T-helper 17 cell (primary cell): ENCODE results near the gene CENPT. TPM values are rescaled to one million over a fixed set of nuclear protein-coding genes. Genes with fewer than 3 reads are reported as not detected.
A peak's percentile ranks its signal among the peaks of the same experiment; 100 is the strongest.

Experiments used
- ATAC-seq: fragments of 150-1000 bp; cut with Tn5 transposase; 2 replicates; pipeline ENCODE4 v1.10.0; 2021; ENCODE audit warnings: mild to moderate bottlenecking, moderate library complexity
- DNase-seq, 3 donors: peaks; one replicate each; pipeline versions ENCODE4 v3.0.0 to v3.0.0-alpha.2; 2020 to 2021
- H3K9me3 ChIP-seq: one replicate; pipeline ENCODE4 v1.7.0; 2013; ENCODE audit warnings: low read length, mild to moderate bottlenecking; ENCODE audit not compliant: control insufficient read depth, poor library complexity, severe bottlenecking
- H3K27ac Mint-ChIP-seq: one replicate; pipeline ENCODE4 v1.8.0; 2022; ENCODE audit warnings: mild to moderate bottlenecking, moderate library complexity, mixed read lengths
- H3K27me3 Mint-ChIP-seq: one replicate; pipeline ENCODE4 v1.8.0; 2022; ENCODE audit warnings: mixed read lengths
- H3K36me3 Mint-ChIP-seq: one replicate; pipeline ENCODE4 v1.8.0; 2022; ENCODE audit warnings: low read depth, mixed read lengths
- H3K4me1 Mint-ChIP-seq: one replicate; pipeline ENCODE4 v1.8.0; 2022; ENCODE audit warnings: mild to moderate bottlenecking, mixed read lengths
- H3K4me3 Mint-ChIP-seq: one replicate; pipeline ENCODE4 v1.8.0; 2022; ENCODE audit warnings: mild to moderate bottlenecking, moderate library complexity, mixed read lengths
- total RNA-seq, 4 donors: library from RNA in 2 of 4; stranded (reverse) in 2 of 4; gene quantifications; one replicate each; pipeline ENCODE4 v1.2.3 and lab custom pipeline; 2022 to 2026

The CENPT gene
- total RNA-seq, 2 donors from 2014 or later = 75.3 to 77.0 TPM

DNA sequence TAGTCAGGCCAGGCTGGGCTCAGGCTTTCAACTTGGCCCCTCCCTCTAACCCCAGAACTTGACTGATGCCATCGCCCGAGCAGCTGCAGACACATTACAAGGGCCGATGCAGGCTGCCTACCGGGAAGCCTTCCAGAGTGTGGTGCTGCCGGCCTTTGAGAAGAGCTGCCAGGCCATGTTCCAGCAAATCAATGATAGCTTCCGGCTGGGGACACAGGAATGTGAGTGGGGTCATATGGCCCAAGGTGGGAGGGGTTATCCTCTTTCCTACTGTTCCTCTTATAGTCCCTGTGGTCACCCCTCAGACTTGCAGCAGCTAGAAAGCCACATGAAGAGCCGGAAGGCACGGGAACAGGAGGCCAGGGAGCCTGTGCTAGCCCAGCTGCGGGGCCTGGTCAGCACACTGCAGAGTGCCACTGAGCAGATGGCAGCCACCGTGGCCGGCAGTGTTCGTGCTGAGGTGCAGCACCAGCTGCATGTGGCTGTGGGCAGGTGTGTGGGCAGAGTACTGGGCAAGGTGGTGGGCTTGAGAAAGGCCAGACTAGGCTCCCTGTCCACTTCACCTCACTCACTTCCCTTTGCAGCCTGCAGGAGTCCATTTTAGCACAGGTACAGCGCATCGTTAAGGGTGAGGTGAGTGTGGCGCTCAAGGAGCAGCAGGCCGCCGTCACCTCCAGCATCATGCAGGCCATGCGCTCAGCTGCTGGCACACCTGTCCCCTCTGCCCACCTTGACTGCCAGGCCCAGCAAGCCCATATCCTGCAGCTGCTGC, 35.1 kb upstream of the CENPT start:
- H3K4me3 Mint-ChIP-seq = no peak overlapping the region
- H3K36me3 Mint-ChIP-seq = no peaks in the 10 kb centered on the region
- no peaks in the 10 kb centered on the region for H3K9me3 ChIP-seq

DNA sequence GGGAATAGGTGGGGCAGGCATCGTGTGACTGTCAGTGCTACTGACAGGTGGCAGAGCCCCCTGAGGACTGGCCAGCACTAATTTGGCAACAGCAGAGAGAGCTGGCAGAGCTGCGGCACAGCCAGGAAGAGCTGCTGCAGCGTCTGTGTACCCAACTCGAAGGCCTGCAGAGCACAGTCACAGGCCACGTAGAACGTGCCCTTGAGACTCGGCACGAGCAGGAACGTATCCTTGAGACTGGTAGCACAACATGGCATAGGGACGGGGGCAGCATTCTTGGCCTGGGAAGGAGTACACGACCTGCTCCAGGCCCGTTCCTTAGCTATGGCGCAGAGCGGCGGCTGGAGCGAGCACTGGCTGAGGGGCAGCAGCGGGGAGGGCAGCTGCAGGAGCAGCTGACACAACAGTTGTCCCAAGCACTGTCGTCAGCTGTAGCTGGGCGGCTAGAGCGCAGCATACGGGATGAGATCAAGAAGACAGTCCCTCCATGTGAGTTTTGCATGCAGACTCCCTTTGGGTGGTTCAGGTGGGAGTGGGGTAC, 34.2 kb upstream of the CENPT start:
- H3K36me3 Mint-ChIP-seq = no peaks in the 10 kb centered on the region
- DNase-seq (no peak), ATAC-seq (no peak)
- no peak overlapping the region for H3K4me3 Mint-ChIP-seq
- no peak overlapping the region for H3K27ac Mint-ChIP-seq
- H3K9me3 ChIP-seq = no peaks in the 10 kb centered on the region
- no peaks in the 10 kb centered on the region for H3K27me3 Mint-ChIP-seq
- H3K4me1 Mint-ChIP-seq = peaks cover 4% of the 10 kb centered on the region

More for the DNA sequence above, 35.1 kb upstream of the CENPT start:
- ATAC-seq (no peak), DNase-seq (no peak)
- H3K27ac Mint-ChIP-seq = no peak overlapping the region
- peaks cover 4% of the 10 kb centered on the region for H3K4me1 Mint-ChIP-seq
- H3K27me3 Mint-ChIP-seq = no peaks in the 10 kb centered on the region

DNA sequence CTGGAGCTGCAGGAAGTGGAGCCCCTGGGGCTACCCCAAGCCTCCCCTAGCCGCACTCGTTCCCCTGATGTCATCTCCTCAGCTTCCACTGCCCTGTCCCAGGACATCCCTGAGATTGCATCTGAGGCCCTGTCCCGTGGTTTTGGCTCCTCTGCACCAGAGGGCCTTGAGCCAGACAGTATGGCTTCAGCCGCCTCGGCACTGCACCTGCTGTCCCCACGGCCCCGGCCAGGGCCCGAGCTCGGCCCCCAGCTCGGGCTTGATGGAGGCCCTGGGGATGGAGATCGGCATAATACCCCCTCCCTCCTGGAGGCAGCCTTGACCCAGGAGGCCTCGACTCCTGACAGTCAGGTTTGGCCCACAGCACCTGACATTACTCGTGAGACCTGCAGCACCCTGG, 33.1 kb upstream of the CENPT start:
- no peak for DNase-seq
- H3K9me3 ChIP-seq = no peaks in the 10 kb centered on the region
- no peaks in the 10 kb centered on the region for H3K27me3 Mint-ChIP-seq
- no peak for ATAC-seq
- H3K4me1 Mint-ChIP-seq = peaks cover 4% of the 10 kb centered on the region
- no peak overlapping the region for H3K4me3 Mint-ChIP-seq
- no peak overlapping the region for H3K27ac Mint-ChIP-seq
- H3K36me3 Mint-ChIP-seq = no peaks in the 10 kb centered on the region

DNA sequence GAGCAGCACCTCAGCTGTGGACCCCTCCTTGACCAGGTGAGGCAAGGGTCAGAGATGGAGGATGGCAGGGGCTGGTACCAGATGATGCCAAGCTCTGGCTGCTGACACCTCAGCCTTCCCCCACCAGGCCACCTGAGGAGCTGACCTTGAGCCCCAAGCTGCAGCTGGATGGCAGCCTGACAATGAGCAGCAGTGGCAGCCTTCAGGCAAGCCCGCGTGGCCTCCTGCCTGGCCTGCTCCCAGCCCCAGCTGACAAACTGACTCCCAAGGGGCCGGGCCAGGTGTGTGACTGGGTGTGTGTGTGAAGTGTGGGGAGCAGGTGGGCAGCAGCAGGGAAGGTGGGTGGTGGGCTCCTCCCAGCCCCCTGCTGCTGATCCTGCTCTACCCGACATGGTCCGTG, 32.4 kb upstream of the CENPT start:
- H3K9me3 ChIP-seq = no peaks in the 10 kb centered on the region

DNA sequence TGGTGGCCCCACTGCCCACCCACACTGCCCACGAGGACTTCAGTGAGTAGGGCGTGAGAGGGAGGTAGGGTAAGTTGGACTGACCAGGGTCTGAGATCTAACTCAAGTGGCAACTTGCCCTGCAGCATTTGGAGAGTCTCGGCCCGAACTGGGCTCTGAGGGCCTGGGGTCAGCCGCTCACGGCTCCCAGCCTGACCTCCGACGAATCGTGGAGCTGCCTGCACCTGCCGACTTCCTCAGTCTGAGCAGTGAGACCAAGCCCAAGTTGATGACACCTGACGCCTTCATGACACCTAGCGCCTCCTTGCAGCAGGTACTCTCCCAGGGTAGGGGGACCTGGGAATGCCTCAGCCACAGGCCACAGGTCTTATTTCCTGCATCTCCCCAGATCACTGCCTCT, 32.0 kb upstream of the CENPT start:
- H3K9me3 ChIP-seq = no peaks in the 10 kb centered on the region
- Mint-ChIP-seq H3K27ac (no peak overlapping the region), H3K27me3 (no peaks in the 10 kb centered on the region), H3K4me1 (peaks cover 13% of the 10 kb centered on the region), H3K4me3 (no peak overlapping the region), H3K36me3 (no peaks in the 10 kb centered on the region)
- no peak for ATAC-seq
- no peak for DNase-seq

More for the DNA sequence above, 32.4 kb upstream of the CENPT start:
- Mint-ChIP-seq H3K27me3 (no peaks in the 10 kb centered on the region), H3K4me3 (no peak overlapping the region), H3K27ac (no peak overlapping the region), H3K36me3 (no peaks in the 10 kb centered on the region), H3K4me1 (peaks cover 11% of the 10 kb centered on the region)
- ATAC-seq = no peak
- no peak for DNase-seq

DNA sequence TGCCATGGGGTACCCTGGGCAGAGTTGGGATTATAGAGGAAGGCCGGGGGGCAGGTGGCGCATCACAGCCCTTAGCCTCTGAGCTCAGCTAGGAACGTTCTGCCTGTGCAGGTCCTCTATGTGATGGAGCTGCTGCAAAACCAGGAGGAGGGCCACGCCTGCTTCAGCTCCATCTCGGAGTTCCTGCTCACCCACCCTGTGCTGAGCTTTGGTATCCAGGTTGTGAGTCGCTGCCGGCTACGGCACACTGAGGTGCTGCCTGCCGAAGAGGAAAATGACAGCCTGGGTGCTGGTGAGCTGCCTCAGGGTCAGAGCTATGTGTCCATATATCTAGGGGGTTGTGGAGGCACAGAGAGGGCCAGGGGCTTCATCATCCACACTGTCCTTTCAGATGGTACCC, 31.4 kb upstream of the CENPT start:
- H3K9me3 ChIP-seq = no peaks in the 10 kb centered on the region

DNA sequence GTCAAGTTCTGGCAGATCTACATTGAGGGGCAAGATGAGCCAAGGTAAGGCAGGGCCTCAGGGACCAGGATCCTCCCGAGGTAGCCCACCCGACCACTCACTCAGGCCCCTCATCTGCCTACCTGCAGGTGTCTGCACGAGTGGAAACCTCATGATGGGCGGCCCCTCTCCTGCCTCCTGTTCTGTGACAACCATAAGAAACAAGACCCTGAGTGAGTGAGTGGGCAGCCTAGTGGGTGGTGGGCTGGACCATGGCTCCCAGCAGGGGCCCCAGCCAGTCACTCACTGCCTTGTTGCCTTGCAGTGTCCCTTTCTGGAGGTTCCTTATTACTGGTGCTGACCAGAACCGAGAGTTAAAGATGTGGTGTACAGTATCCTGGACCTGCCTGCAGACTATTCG, 30.7 kb upstream of the CENPT start:
- ATAC-seq = no peak
- H3K4me3 Mint-ChIP-seq = no peak overlapping the region
- peaks cover 19% of the 10 kb centered on the region for H3K4me1 Mint-ChIP-seq
- no peaks in the 10 kb centered on the region for H3K9me3 ChIP-seq
- no peaks in the 10 kb centered on the region for H3K27me3 Mint-ChIP-seq
- peak overlapping the region; percentile 27 for H3K27ac Mint-ChIP-seq
- H3K36me3 Mint-ChIP-seq = no peaks in the 10 kb centered on the region
- no peak for DNase-seq

More for the DNA sequence above, 31.4 kb upstream of the CENPT start:
- DNase-seq (no peak), ATAC-seq (no peak)
- H3K4me1 Mint-ChIP-seq = peaks cover 19% of the 10 kb centered on the region
- H3K27me3 Mint-ChIP-seq = no peaks in the 10 kb centered on the region
- H3K27ac Mint-ChIP-seq = peak overlapping the region; percentile 27
- H3K36me3 Mint-ChIP-seq = no peaks in the 10 kb centered on the region
- H3K4me3 Mint-ChIP-seq = no peak overlapping the region

DNA sequence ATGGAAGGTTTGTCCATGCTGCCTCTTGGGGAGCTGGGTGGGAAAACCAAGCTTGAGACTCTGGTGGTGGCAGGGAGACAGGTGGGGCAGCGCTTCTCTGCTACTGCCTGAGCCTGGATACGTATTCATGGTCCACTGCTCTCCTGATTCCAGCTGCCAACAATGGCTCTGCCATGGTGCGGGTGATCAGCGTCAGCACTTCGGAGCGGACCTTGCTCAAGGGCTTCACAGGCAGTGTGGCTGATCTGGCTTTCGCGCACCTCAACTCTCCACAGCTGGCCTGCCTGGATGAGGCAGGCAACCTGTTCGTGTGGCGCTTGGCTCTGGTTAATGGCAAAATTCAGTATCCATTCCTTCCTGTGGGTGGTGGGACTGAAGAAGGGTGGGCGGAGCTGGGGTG, 29.6 kb upstream of the CENPT start:
- H3K4me3 Mint-ChIP-seq = no peak overlapping the region
- no peak overlapping the region for H3K27ac Mint-ChIP-seq
- H3K9me3 ChIP-seq = no peaks in the 10 kb centered on the region
- no peak for ATAC-seq
- peaks cover 28% of the 10 kb centered on the region for H3K4me1 Mint-ChIP-seq
- H3K36me3 Mint-ChIP-seq = no peaks in the 10 kb centered on the region
- DNase-seq = no peak
- H3K27me3 Mint-ChIP-seq = no peaks in the 10 kb centered on the region

DNA sequence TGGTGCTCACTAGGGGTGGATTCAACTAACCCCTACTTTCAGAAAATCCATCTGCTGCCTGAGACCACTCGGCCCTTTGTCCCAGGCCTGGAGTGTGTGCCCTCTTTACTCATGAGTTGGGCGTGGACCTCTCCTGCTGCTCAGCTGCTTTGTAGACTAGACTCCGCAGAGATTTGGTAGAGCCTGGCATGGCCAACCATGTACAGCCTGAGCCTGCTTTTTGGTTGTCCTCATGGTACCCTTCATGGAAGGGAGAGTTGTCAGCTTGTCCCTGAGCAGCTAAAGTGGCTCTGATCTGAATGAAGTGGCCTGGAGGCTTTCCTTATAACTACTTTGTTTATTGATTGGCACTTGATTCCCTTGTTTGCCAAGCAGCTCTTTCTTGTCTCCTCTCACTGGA, 26.9 kb upstream of the CENPT start:
- H3K27ac Mint-ChIP-seq = peak overlapping the region; percentile 95
- no peaks in the 10 kb centered on the region for H3K9me3 ChIP-seq
- no peaks in the 10 kb centered on the region for H3K27me3 Mint-ChIP-seq
- ATAC-seq = no peak
- H3K4me1 Mint-ChIP-seq = peaks cover 28% of the 10 kb centered on the region
- H3K36me3 Mint-ChIP-seq = no peaks in the 10 kb centered on the region
- DNase-seq = no peak
- peak overlapping the region; percentile 95 for H3K4me3 Mint-ChIP-seq

DNA sequence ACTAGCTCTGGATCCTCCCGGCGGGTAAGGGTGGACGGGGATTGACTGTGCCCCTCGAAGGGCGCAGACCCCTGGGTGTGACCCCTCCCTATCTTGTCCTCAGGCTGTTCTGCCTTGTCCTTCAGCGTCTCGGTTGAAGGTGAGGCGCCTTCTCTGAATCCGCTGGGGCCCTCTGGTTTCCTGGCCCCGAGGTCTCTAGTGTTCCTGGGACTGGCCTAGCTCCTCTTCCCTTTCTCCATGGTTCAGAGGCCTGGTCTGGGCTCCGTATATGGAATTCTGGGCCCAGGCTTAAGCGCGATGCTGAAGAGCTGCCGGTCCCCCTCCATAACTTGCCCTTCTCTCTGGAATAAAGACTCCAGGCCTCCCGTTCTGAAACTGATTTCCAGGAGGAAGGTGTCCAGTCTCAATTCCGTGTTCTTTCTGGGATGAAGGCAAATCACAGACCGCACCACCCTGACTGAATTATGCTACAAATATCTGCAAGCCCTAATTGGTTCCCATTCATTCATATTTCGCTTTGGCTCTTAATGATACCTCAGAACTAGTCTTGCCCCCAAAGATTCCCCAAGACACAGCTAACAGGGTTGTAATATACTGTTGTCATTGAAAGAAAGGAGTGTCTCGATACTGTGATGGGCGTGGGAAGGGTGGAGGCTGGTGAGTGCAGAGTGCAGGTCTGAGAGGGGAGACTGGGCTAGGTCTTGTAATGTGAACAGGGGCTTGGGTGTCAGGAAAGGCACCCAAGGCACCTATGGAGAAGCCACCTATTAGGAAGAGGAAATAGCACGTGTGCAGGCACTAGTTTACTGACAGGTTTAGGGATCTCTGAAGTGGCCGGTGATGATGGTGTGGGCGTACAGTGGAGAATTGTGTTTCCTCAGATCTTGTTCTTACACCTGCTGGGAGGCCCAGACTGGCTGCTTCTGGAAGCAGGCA, 26.2 kb upstream of the CENPT start:
- Mint-ChIP-seq H3K4me1 (peaks cover 28% of the 10 kb centered on the region), H3K4me3 (peak overlapping the region; percentile 95)
- peak; percentile 12 for ATAC-seq

DNA sequence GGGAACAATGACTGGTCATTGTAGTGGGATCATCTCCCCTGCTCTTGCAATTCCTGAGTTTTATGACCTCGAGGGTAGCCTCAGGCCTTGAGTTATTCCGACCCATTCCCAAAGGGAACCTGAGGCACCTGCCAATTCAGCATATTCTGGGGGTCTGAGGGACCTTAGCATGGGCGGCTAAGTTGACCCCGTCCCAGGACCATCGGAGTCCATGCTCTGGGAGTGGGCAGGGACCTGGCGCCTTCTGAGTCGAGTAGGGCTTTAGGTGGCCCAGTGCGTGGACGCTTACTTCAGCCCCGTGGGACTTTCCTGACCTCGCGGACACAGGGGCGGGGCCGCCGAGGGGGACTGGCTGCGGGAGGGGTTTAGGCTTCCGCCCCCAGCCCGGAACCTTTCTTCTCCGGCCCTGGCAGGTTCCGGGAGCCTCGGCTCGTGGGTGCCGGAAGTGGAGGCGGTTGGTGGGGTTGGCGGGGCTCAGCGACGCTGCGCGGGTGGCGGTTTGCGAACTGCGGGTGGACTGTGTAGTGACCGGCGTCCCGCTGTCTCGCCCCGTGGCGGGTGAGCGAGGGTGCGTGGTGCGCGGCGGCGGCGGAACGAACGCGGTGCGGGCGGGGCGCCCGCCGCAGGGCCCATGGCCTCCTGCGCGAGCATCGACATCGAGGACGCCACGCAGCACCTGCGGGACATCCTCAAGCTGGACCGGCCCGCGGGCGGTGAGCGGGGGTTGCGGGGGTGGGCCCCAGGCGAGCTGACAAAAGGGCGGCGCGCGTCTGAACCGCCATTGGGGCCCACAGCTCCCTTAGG, 25.3 kb upstream of the CENPT start, which contains the start of gene EDC4:
Gene EDC4 (plus strand): TSS at position 422 of the 804 bp plus-strand sequence. CDS start 210 bp downstream, at position 632.
- Mint-ChIP-seq H3K27me3 (no peaks in the 10 kb centered on the region), H3K27ac (peak within 1 kb of the TSS; percentile 95), H3K4me3 (peak within 1 kb of the TSS; percentile 95), H3K4me1 (peaks cover 28% of the 10 kb centered on the region), H3K36me3 (no peaks in the 10 kb centered on the region)
- no peaks in the 10 kb centered on the region for H3K9me3 ChIP-seq
- ATAC-seq (peak; percentile 93), DNase-seq (peak; percentile 77 to 89 (median 78))

More for the DNA sequence above, 26.2 kb upstream of the CENPT start:
- Mint-ChIP-seq H3K36me3 (no peaks in the 10 kb centered on the region), H3K27me3 (no peaks in the 10 kb centered on the region), H3K27ac (peak overlapping the region; percentile 95)
- H3K9me3 ChIP-seq = no peaks in the 10 kb centered on the region
- no peak for DNase-seq

DNA sequence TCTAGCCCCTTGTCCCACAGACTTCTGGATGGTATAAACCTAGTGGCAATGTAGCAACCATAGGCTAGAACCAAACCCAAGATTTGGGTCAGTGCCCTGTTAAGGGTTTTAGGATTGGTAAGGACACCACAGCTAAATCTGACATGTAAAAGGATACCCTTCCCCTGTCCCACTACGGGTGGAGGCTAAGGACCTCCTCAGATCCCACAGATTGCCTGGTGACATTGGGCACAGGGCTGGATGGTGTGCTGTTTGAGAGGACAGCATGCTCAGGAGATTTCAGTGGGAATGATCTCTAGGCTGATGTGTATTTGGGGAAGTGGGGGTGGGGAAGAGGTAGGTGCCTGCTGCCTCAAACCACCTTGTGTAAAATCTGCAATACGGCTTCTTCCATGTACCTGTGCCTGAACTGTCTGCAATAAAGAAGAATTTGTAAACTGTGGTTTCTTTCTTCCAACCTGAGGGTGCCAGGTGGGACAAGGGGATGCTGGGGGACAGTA, 24.7 kb upstream of the CENPT start:
- H3K27ac Mint-ChIP-seq = peak overlapping the region; percentile 95
- H3K4me1 Mint-ChIP-seq = peaks cover 28% of the 10 kb centered on the region
- no peaks in the 10 kb centered on the region for H3K9me3 ChIP-seq
- H3K36me3 Mint-ChIP-seq = no peaks in the 10 kb centered on the region
- no peaks in the 10 kb centered on the region for H3K27me3 Mint-ChIP-seq
- ATAC-seq (no peak), DNase-seq (no peak)
- H3K4me3 Mint-ChIP-seq = peak overlapping the region; percentile 95
